ENCODE measurements around the gene CCDC141. TPM values are rescaled to one million over a fixed set of nuclear protein-coding genes. Genes with fewer than 3 reads are reported as not detected.

Gene CCDC141
- polyA plus RNA-seq, 1 donor from 2014 or later = 0.27 TPM

- H3K4me2 ChIP-seq (ENCODE audit: low read length) = no peak overlapping the region
- no peak overlapping the region for H3K9ac ChIP-seq (ENCODE audit: low read length)
- H2AFZ ChIP-seq (ENCODE audit: low read depth, low read length) = no peak overlapping the region
Measured at GRCh38 chr2:178870703-178871102, 179.2 kb downstream of the CCDC141 start.

GRCh38 chr2:178865999-178866398 lies 183.9 kb downstream of the CCDC141 start:
- H3K9me2 ChIP-seq (ENCODE audit: insufficient read depth, low read length) = no peaks in the 10 kb centered on the region
- H4K20me1 ChIP-seq (ENCODE audit: insufficient read depth) = no peaks in the 10 kb centered on the region
- H3K9ac ChIP-seq (ENCODE audit: low read length) = no peak overlapping the region
- TF ChIP-seq EP300 (conservative IDR thresholded peaks at IDR 0.05; ENCODE audit: poor library complexity, severe bottlenecking) (peak; percentile 83), POLR2AphosphoS5 (IDR thresholded peaks at IDR 0.05) (peak; percentile 81), REST (IDR thresholded peaks at IDR 0.05; ENCODE audit: borderline replicate concordance) (no peak), TAF1 (IDR thresholded peaks at IDR 0.05; ENCODE audit: low read depth) (no peak)
- H3K27ac ChIP-seq (ENCODE audit: low read length) = peak overlapping the region; percentile 48
- H3K79me2 ChIP-seq (replicated peaks; ENCODE audit: insufficient read depth, low read length) = no peaks in the 10 kb centered on the region
- no peaks in the 10 kb centered on the region for H3K9me3 ChIP-seq (ENCODE audit: low read length)
- H3K36me3 ChIP-seq (ENCODE audit: insufficient read depth, low read length) = no peaks in the 10 kb centered on the region
- H3F3A ChIP-seq (ENCODE audit: insufficient read depth, low read length, poor library complexity, severe bottlenecking) = peaks cover 4% of the 10 kb centered on the region
- no peaks in the 10 kb centered on the region for H3K27me3 ChIP-seq (ENCODE audit: insufficient read depth, low read depth, low read length)
- no peak overlapping the region for H2AFZ ChIP-seq (ENCODE audit: low read depth, low read length)
- peak overlapping the region; percentile 48 for H3K4me3 ChIP-seq (ENCODE audit: low read length)
- peak overlapping the region; percentile 61 for H3K4me2 ChIP-seq (ENCODE audit: low read length)

More at GRCh38 chr2:178870703-178871102, 179.2 kb downstream of the CCDC141 start:
- Histone ChIP-seq H3F3A (ENCODE audit: insufficient read depth, low read length, poor library complexity, severe bottlenecking) (peaks cover 2% of the 10 kb centered on the region), H3K9me3 (ENCODE audit: low read length) (no peaks in the 10 kb centered on the region), H3K9me2 (ENCODE audit: insufficient read depth, low read length) (no peaks in the 10 kb centered on the region), H3K27me3 (ENCODE audit: insufficient read depth, low read depth, low read length) (no peaks in the 10 kb centered on the region), H3K27ac (ENCODE audit: low read length) (no peak overlapping the region), H3K4me3 (ENCODE audit: low read length) (no peak overlapping the region), H3K79me2 (replicated peaks; ENCODE audit: insufficient read depth, low read length) (no peaks in the 10 kb centered on the region), H3K36me3 (ENCODE audit: insufficient read depth, low read length) (no peaks in the 10 kb centered on the region), H4K20me1 (ENCODE audit: insufficient read depth) (no peaks in the 10 kb centered on the region)
- no peak for TF ChIP-seq EP300 (conservative IDR thresholded peaks at IDR 0.05; ENCODE audit: poor library complexity, severe bottlenecking)
- no peak for TF ChIP-seq REST (IDR thresholded peaks at IDR 0.05; ENCODE audit: borderline replicate concordance)
- TF ChIP-seq SMC3 (conservative IDR thresholded peaks at IDR 0.05; ENCODE audit: poor library complexity) = no peak
- TF ChIP-seq MXI1 (conservative IDR thresholded peaks at IDR 0.05; ENCODE audit: poor library complexity, severe bottlenecking) = no peak
- no peak for TF ChIP-seq RAD21 (conservative IDR thresholded peaks at IDR 0.05)
- TF ChIP-seq CTCF (IDR thresholded peaks at IDR 0.05; ENCODE audit: poor library complexity, severe bottlenecking) = no peak
- no peak for TF ChIP-seq EZH2 (IDR thresholded peaks at IDR 0.05; ENCODE audit: borderline replicate concordance, insufficient read depth, low read length, poor library complexity, severe bottlenecking)
- no peak for TF ChIP-seq TAF1 (IDR thresholded peaks at IDR 0.05; ENCODE audit: low read depth)
- no peak for TF ChIP-seq POLR2AphosphoS5 (IDR thresholded peaks at IDR 0.05)

All from neural cell (in vitro differentiated cells).